ENCODE data around the gene BTNL9.
"Not testable (repeated sequence)": the region's sequence is repeated elsewhere in the genome, so short reads cannot be mapped to it uniquely, and the experiment has no call there.

- TF ChIP-seq EZH2phosphoT487 (IDR thresholded peaks at IDR 0.05; ENCODE audit: borderline replicate concordance, low read depth); MAX (IDR thresholded peaks at IDR 0.05; ENCODE audit: low read depth); CTCF (IDR thresholded peaks at IDR 0.05); IRF3 (IDR thresholded peaks at IDR 0.05; ENCODE audit: low read depth, low read length); ZBTB33 (IDR thresholded peaks at IDR 0.05; ENCODE audit: borderline replicate concordance, low read depth); ELF1 (IDR thresholded peaks at IDR 0.05); NFIC (IDR thresholded peaks at IDR 0.05; ENCODE audit: borderline replicate concordance); REST (IDR thresholded peaks at IDR 0.05; ENCODE audit: low read depth, low read length); JUND (IDR thresholded peaks at IDR 0.05): not testable (repeated sequence)
Measured at GRCh38 chr5:181101030-181101641, 61.1 kb downstream of the BTNL9 start.

Data from SK-N-SH (cell line).